DOHH2 (cell line): ENCODE measurements around the gene ABCA10.
"Not testable (repeated sequence)": the region's sequence is repeated elsewhere in the genome, so short reads cannot be mapped to it uniquely, and the experiment has no call there.

Source experiments
- CTCF ChIP-seq: fragments of 200-600 bp; sonication (generic); IDR thresholded peaks from one replicate; pipeline ENCODE4 v1.5.1; 2014; ENCODE audit warnings: antibody characterized with exemption, mild to moderate bottlenecking, low read depth, low read length; ENCODE audit not compliant: poor library complexity, severe bottlenecking
- EZH2phosphoT487 ChIP-seq: fragments of 200-600 bp; sonication (generic); IDR thresholded peaks from 2 replicates; pipeline ENCODE4 v1.6.1; 2017; ENCODE audit warnings: borderline replicate concordance, mild to moderate bottlenecking, antibody characterized with exemption, low read length, moderate library complexity, mixed read lengths

GRCh38 chr17:69168642-69169041 lies 60.0 kb downstream of the ABCA10 start:
- not testable (repeated sequence) for TF ChIP-seq CTCF, EZH2phosphoT487
